GM21381 (cell line): ENCODE measurements around the gene CD46.

ENCODE experiments used
- ATAC-seq: cut with Tn5 transposase; IDR thresholded peaks from one replicate; pipeline ENCODE4 v1.9.1; 2021; ENCODE audit warnings: mild to moderate bottlenecking, moderate library complexity; ENCODE audit not compliant: unreplicated experiment

CD46 gene

GRCh38 chr1:207844371-207844770 is 92.5 kb downstream of the CD46 start:
- ATAC-seq: no peak
